ENCODE data around the gene TMEM214.
A peak's percentile ranks its signal among the peaks of the same experiment; 100 is the strongest.

The TMEM214 gene

DNA sequence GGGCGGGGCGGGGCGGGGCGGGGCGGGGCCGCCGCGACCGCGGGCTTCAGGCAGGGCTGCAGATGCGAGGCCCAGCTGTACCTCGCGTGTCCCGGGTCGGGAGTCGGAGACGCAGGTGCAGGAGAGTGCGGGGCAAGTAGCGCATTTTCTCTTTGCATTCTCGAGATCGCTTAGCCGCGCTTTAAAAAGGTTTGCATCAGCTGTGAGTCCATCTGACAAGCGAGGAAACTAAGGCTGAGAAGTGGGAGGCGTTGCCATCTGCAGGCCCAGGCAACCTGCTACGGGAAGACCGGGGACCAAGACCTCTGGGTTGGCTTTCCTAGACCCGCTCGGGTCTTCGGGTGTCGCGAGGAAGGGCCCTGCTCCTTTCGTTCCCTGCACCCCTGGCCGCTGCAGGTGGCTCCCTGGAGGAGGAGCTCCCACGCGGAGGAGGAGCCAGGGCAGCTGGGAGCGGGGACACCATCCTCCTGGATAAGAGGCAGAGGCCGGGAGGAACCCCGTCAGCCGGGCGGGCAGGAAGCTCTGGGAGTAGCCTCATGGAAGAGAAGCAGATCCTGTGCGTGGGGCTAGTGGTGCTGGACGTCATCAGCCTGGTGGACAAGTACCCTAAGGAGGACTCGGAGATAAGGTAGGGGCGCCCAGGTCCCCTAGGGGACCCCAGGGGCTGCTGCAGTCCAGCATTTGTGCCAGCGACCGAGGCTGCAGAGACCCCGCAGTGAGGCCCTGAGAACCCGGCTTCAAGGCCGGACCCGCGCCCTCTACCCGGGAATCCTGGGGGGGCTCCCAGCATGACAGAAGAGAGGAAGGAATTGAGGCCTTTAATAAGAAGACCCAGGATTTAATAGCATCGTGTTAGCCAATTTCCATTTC lies 54.2 kb downstream of the TMEM214 start, which contains the start of gene KHK:
TSS of gene KHK (plus strand) at position 49 of the 870 bp plus-strand sequence. CDS start at position 537, 488 bp downstream.
- Mint-ChIP-seq H3K27me3 (no peaks in the 10 kb centered on the region), H3K36me3 (ENCODE audit: low read depth) (no peaks in the 10 kb centered on the region), H3K27ac (peak within 1 kb of the TSS; percentile 82), H3K4me3 (peak within 1 kb of the TSS; percentile 85), H3K9me3 (no peaks in the 10 kb centered on the region), H3K4me1 (ENCODE audit: low read depth) (peaks cover 20% of the 10 kb centered on the region)

DNA sequence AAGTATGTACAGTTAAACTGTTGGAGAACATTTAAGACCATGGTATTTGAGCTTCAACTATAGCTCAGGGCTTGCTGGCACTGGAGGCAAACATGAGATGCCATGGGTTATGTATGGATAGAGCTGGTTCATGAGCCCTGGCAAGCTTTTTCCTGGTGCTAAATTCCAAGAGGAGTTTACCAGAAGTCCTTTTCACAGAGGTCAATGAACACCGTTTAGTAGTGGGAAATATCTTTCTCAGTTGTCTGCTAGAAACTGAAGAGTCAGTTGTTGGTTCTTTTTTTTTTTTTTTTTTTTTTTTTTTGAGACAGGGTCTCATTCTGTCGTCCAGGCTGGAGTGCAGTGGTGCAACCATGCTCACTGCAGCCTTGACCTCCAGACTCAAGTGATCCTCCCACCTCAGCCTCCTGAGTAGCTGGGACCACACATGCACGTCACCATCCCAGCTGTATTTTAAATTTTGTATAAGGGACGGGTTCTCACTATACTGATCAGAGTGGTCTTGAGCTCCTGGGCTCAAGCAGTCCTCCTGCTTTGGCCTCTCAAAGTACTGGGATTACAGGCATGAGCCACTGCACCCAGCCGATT lies 55.2 kb downstream of the TMEM214 start:
- no peaks in the 10 kb centered on the region for H3K36me3 Mint-ChIP-seq (ENCODE audit: low read depth)
- peaks cover 20% of the 10 kb centered on the region for H3K4me1 Mint-ChIP-seq (ENCODE audit: low read depth)
- no peaks in the 10 kb centered on the region for H3K9me3 Mint-ChIP-seq
- peak overlapping the region; percentile 85 for H3K4me3 Mint-ChIP-seq
- no peak overlapping the region for H3K27ac Mint-ChIP-seq
- no peaks in the 10 kb centered on the region for H3K27me3 Mint-ChIP-seq

DNA sequence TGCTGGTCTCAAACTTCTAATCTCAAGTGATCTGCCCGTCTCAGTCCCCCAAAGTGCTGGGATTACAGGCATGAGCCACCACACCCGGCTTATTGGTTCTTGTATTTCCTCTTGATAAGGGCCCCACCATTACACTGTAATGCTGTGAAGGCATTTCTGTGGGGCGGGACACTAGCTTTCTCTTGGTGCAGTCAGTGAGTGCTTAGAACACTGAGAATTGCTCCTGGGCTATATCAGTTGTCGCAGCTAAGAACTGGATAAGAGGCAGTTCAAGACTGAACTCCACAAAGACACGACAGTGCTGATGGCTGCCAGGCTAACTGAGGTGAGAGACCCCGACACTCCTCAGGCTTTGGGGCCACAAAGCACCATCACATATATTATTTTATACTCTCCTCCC lies 55.9 kb downstream of the TMEM214 start:
- Mint-ChIP-seq H3K9me3 (no peaks in the 10 kb centered on the region), H3K4me1 (ENCODE audit: low read depth) (peaks cover 20% of the 10 kb centered on the region), H3K27ac (no peak overlapping the region), H3K36me3 (ENCODE audit: low read depth) (no peaks in the 10 kb centered on the region), H3K4me3 (no peak overlapping the region), H3K27me3 (no peaks in the 10 kb centered on the region)

DNA sequence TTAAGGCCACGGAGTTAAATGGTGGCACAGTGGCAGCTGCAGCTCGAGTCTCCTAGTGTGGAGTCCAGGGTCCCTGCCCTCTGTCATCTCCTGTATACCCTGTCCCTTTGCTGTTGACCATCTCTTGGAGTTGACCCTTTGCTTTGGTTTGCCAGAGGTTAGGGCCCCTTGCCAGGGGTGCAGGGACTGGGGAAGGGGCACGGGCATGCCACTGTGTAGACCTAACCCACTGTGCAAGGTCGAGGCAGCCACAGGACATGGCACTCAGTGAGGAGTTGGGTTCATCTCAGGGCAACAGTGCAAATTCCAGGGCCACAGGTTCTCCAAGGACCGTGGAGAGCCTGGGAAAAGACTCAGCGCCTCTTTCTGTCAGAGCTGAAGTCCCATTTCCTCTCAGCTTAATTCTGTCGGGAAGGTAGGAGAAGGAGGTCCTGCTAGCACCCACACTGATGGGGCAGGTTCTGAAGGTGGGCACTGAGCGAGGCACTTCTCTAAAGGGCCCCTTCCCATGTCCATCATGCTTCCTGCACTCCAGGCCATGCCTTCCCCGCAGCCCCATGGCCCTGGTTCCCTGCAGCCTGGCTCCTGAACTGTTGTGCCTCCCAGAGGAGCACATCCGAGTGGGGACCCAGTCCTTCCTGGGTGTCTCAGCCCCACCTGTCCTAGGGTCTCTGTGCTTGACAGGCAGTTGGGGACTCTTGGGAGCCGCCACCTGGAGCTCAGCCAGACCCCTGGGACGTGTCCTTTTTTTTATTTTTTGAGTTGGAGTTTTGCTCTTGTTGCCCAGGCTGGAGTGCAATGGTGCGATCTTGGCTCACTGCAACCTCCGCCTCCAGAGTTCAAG lies 56.6 kb downstream of the TMEM214 start:
- no peak overlapping the region for H3K27ac Mint-ChIP-seq
- no peaks in the 10 kb centered on the region for H3K27me3 Mint-ChIP-seq
- peaks cover 20% of the 10 kb centered on the region for H3K4me1 Mint-ChIP-seq (ENCODE audit: low read depth)
- H3K4me3 Mint-ChIP-seq, result no peak overlapping the region
- H3K9me3 Mint-ChIP-seq, result no peaks in the 10 kb centered on the region
- no peaks in the 10 kb centered on the region for H3K36me3 Mint-ChIP-seq (ENCODE audit: low read depth)

Measured in stimulated activated naive CD8-positive, alpha-beta T cell treated with anti-CD3 and anti-CD28 coated beads, Interleukin-15, Interleukin-2, amounts not matched to agents 100 ng/mL and 50 ng/mL, for 24 hours (primary cell).